ENCODE measurements around the gene RAI2.

- no peak for TF ChIP-seq EZH2phosphoT487 (IDR thresholded peaks at IDR 0.05; ENCODE audit: borderline replicate concordance)
- TF ChIP-seq, protein P1, sequence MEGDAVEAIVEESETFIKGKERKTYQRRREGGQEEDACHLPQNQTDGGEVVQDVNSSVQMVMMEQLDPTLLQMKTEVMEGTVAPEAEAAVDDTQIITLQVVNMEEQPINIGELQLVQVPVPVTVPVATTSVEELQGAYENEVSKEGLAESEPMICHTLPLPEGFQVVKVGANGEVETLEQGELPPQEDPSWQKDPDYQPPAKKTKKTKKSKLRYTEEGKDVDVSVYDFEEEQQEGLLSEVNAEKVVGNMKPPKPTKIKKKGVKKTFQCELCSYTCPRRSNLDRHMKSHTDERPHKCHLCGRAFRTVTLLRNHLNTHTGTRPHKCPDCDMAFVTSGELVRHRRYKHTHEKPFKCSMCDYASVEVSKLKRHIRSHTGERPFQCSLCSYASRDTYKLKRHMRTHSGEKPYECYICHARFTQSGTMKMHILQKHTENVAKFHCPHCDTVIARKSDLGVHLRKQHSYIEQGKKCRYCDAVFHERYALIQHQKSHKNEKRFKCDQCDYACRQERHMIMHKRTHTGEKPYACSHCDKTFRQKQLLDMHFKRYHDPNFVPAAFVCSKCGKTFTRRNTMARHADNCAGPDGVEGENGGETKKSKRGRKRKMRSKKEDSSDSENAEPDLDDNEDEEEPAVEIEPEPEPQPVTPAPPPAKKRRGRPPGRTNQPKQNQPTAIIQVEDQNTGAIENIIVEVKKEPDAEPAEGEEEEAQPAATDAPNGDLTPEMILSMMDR (conservative IDR thresholded peaks at IDR 0.05; ENCODE audit: low read length) = no peak
These were observed 9.2 kb downstream of the RAI2 start for GRCh38 chrX:17851874-17852273.

All from Loucy (cell line).